ENCODE results near the gene MSX1.

- TF ChIP-seq CTCF (IDR thresholded peaks at IDR 0.05; ENCODE audit: low read depth, low read length) (no peak), EZH2phosphoT487 (IDR thresholded peaks at IDR 0.05; ENCODE audit: low read depth) (no peak)
These were observed 5.4 kb upstream of the MSX1 start for GRCh38 chr4:4853921-4854648.

All from OCI-LY3 (cell line).